ENCODE data around the gene RMRP. TPM values are rescaled to one million over a fixed set of nuclear protein-coding genes. Genes with fewer than 3 reads are reported as not detected.
"Not testable (repeated sequence)": the region's sequence is repeated elsewhere in the genome, so short reads cannot be mapped to it uniquely, and the experiment has no call there.

RMRP gene
- total and polyA plus RNA-seq, 2 experiments from 2014 or later = 20,944 TPM; not detected in 1

DNA sequence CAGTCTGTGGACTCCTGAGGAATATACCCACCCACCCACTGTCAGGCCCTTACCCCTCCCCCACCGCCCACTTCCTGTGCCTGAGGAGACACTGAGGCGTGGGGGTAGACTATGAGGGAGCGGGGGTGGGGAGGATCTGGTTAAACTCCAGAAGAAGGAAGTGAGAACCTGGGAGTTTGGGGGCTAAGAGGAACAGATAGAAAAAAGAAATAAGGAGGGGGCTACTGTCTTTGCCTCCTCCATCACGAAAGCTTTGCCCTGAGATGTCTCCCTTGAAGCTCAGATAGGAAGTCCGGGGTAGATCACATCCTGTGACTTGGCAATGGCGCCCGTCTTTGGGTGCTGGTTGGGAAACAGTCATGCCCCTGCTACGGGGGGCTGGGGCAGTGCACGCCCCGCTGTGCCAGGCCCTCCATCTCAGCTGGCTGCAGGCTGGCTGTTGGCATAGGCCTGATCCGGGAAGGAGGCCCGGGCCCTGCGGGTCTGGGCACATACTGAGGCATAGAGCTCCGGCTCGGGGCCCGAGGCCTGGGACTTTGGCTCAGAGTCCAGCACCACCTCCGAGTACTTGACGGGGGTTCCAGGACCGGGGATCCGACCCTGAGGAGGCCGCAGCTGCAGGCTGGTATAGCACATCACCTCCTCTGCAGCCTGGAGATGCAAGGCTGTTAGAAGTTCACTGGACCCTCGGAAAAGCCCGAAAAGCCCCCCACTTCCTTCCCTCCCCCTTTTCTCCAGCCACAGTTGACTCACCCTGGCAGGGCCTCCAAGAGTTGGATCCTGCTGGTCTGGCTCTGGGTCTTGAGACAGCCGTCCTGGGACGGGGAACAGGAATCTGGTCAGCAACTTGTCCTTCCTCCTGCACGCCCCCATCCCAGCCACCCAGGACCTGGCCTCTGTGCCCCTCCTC lies 8.1 kb downstream of the RMRP start:
- H3K4me1 ChIP-seq (ENCODE audit: insufficient read depth) = peaks cover 50% of the 10 kb centered on the region
- peak overlapping the region; percentile 57 for H3K9ac ChIP-seq
- H3K4me2 ChIP-seq (ENCODE audit: unreplicated experiment) = peak overlapping the region; percentile 59
- 0 out of 2 replicates have a peak, but pooled peaks cover 5% of the 10 kb centered on the region for H3K79me2 ChIP-seq (ENCODE audit: insufficient read depth)
- 0 out of 2 replicates have a peak overlapping the region, but pooled peaks have one; percentile 13 for H3K4me3 ChIP-seq
- H2AFZ ChIP-seq = peak overlapping the region; percentile 89
- TF ChIP-seq EZH2phosphoT487 (IDR thresholded peaks at IDR 0.05; ENCODE audit: insufficient read depth, low read depth) = no peak
- no peak for TF ChIP-seq EZH2 (IDR thresholded peaks at IDR 0.05; ENCODE audit: insufficient read depth, poor library complexity, severe bottlenecking)
- H3K27ac ChIP-seq = peak overlapping the region; percentile 48
- H3K27me3 ChIP-seq (replicated peaks; ENCODE audit: insufficient read depth) = no peaks in the 10 kb centered on the region
- WGBS, 2 experiments (ENCODE audit: low coverage in 1 of 2, low lambda C conversion rate in 2 of 2, missing lambda C conversion rate in 2 of 2) = 17 to 25% methylated on average over 19 to 25 of the region's 26 CpGs
- no peaks in the 10 kb centered on the region for H4K20me1 ChIP-seq (ENCODE audit: insufficient read depth)
- H3K9me2 ChIP-seq (ENCODE audit: insufficient read depth) = no peaks in the 10 kb centered on the region
- peak; percentile 82 for DNase-seq
- no peaks in the 10 kb centered on the region for H3K36me3 ChIP-seq (ENCODE audit: low read depth)
- peaks cover 33% of the 10 kb centered on the region for H3F3A ChIP-seq (ENCODE audit: insufficient read depth)
- H3K9me3 ChIP-seq (ENCODE audit: low read depth) = no peaks in the 10 kb centered on the region
- in situ Hi-C loops (cut with MboI) = no loop called here

DNA sequence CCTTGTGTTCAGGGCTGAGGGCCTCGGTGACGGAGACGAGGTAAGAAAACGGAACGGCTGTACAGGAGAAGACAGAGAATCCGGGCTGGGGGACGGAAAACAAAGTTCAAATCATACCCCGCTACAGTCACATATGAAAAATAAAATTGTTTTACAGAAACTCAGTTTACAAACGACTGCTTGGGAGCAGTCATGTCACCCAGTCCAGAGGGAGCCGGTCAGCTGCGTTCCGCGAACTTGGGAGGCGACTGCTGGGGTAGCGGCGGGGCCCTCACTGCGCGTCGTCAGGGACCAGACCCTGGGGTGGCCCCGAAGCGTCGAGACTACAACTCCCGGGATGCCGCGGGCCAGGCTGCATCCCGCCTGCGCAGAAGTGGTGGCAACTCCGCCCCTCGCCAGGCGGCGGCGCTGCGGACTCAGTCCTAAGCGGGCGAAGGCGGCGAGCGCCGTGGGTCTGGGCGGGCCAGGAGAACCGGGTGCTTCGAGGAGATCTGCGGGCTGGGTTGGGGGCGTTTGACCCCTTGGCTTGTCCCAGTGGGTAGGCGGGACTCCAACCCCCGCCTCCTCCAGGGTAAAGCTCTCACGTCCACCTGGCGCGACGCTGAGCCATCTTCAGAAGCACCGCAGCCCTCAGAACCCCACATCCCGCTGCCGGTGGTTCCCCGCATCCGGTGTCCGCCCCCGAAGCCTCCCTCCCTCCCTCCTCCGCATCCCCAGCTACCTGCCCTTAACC lies 11.1 kb downstream of the RMRP start:
- DNase-seq = peak; percentile 97

DNA sequence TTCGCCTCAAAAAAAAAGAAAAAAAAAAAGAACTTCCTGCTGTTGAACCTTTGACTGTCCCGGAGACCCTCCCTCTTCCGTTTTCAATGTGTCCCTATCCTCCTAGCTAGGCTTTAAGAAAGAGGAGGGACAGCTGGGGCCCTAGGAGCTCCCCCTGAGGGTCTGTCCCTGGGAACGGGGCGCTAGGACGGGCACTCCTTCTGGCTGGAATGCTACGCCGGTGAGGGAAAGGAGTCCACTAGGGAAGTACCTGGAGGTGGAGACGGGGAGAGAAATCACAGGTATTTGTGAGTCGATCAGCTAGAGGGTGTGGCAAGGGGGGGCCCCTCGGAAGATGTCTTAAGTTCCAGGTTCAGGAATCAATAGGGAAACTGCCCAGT lies 11.7 kb downstream of the RMRP start:
- H3K79me2 ChIP-seq (ENCODE audit: insufficient read depth) = 0 out of 2 replicates have a peak, but pooled peaks cover 5% of the 10 kb centered on the region
- H3K27me3 ChIP-seq (replicated peaks; ENCODE audit: insufficient read depth) = no peaks in the 10 kb centered on the region
- no peaks in the 10 kb centered on the region for H3K9me2 ChIP-seq (ENCODE audit: insufficient read depth)
- 6% methylated on average over 10 to 11 of the region's 11 CpGs for WGBS, 2 experiments (ENCODE audit: low coverage in 1 of 2, low lambda C conversion rate in 2 of 2, missing lambda C conversion rate in 2 of 2)
- H3F3A ChIP-seq (ENCODE audit: insufficient read depth) = peaks cover 34% of the 10 kb centered on the region
- DNase-seq = peak; percentile 54
- TF ChIP-seq EZH2phosphoT487 (IDR thresholded peaks at IDR 0.05; ENCODE audit: insufficient read depth, low read depth) (no peak), EZH2 (IDR thresholded peaks at IDR 0.05; ENCODE audit: insufficient read depth, poor library complexity, severe bottlenecking) (no peak)
- H3K9me3 ChIP-seq (ENCODE audit: low read depth) = no peaks in the 10 kb centered on the region
- H3K27ac ChIP-seq = peak overlapping the region; percentile 93
- peaks cover 51% of the 10 kb centered on the region for H3K4me1 ChIP-seq (ENCODE audit: insufficient read depth)
- peak overlapping the region; percentile 75 for H3K4me3 ChIP-seq
- in situ Hi-C loops (cut with MboI) = no loop called here
- peak overlapping the region; percentile 68 for H3K4me2 ChIP-seq (ENCODE audit: unreplicated experiment)
- no peaks in the 10 kb centered on the region for H3K36me3 ChIP-seq (ENCODE audit: low read depth)
- H4K20me1 ChIP-seq (ENCODE audit: insufficient read depth) = no peaks in the 10 kb centered on the region
- peak overlapping the region; percentile 86 for H3K9ac ChIP-seq
- peak overlapping the region; percentile 87 for H2AFZ ChIP-seq

More for the DNA sequence above, 11.1 kb downstream of the RMRP start:
- Histone ChIP-seq H3K27ac (peak overlapping the region; percentile 93), H3K4me1 (ENCODE audit: insufficient read depth) (peaks cover 51% of the 10 kb centered on the region), H3K9me2 (ENCODE audit: insufficient read depth) (no peaks in the 10 kb centered on the region), H3K9ac (peak overlapping the region; percentile 86), H3K4me3 (peak overlapping the region; percentile 75), H3K36me3 (ENCODE audit: low read depth) (no peaks in the 10 kb centered on the region), H3K9me3 (ENCODE audit: low read depth) (no peaks in the 10 kb centered on the region), H3F3A (ENCODE audit: insufficient read depth) (peaks cover 34% of the 10 kb centered on the region), H4K20me1 (ENCODE audit: insufficient read depth) (no peaks in the 10 kb centered on the region), H3K4me2 (ENCODE audit: unreplicated experiment) (peak overlapping the region; percentile 68), H3K27me3 (replicated peaks; ENCODE audit: insufficient read depth) (no peaks in the 10 kb centered on the region), H2AFZ (peak overlapping the region; percentile 87), H3K79me2 (ENCODE audit: insufficient read depth) (0 out of 2 replicates have a peak, but pooled peaks cover 5% of the 10 kb centered on the region)
- no peak for TF ChIP-seq EZH2phosphoT487 (IDR thresholded peaks at IDR 0.05; ENCODE audit: insufficient read depth, low read depth)
- TF ChIP-seq EZH2 (IDR thresholded peaks at IDR 0.05; ENCODE audit: insufficient read depth, poor library complexity, severe bottlenecking) = no peak
- WGBS, 2 experiments (ENCODE audit: low coverage in 1 of 2, low lambda C conversion rate in 2 of 2, missing lambda C conversion rate in 2 of 2) = 1 to 2% methylated on average over 42 to 56 of the region's 58 CpGs
- in situ Hi-C loops (cut with MboI) = no loop called here

DNA sequence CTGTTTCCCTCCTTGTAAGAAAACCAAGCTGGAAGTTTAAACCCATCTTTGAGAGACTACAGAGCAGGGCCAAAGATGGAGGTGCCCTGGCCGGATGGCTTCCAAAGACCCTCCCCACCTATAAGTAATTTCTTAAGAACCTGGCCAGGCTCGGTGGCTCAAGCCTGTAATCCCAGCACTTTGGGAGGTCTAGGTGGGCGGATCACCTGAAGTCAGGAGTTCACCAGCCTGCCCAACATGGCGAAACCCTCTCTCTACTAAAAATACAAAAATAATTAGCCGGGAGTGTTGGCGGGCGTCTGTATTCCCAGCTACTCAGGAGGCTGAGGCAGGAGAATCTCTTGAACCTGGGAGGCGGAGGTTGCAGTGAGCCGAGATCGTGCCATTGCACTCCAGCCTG lies 12.1 kb downstream of the RMRP start:
- Histone ChIP-seq H3K4me3 (peak overlapping the region; percentile 75), H2AFZ (peak overlapping the region; percentile 87), H3K27ac (peak overlapping the region; percentile 93), H3K4me1 (ENCODE audit: insufficient read depth) (peaks cover 51% of the 10 kb centered on the region), H3K9ac (peak overlapping the region; percentile 86), H3K4me2 (ENCODE audit: unreplicated experiment) (peak overlapping the region; percentile 68), H3F3A (ENCODE audit: insufficient read depth) (peaks cover 34% of the 10 kb centered on the region)
- H3K79me2 ChIP-seq (ENCODE audit: insufficient read depth); H3K9me3 ChIP-seq (ENCODE audit: low read depth); H3K36me3 ChIP-seq (ENCODE audit: low read depth); H3K9me2 ChIP-seq (ENCODE audit: insufficient read depth); DNase-seq; in situ Hi-C loops (cut with MboI); H3K27me3 ChIP-seq (replicated peaks; ENCODE audit: insufficient read depth); H4K20me1 ChIP-seq (ENCODE audit: insufficient read depth): not testable (repeated sequence)
- 54 to 56% methylated on average over 8 to 10 of the region's 10 CpGs for WGBS, 2 experiments (ENCODE audit: low coverage in 1 of 2, low lambda C conversion rate in 2 of 2, missing lambda C conversion rate in 2 of 2)

All from GM23248 (cell line).